K562 (cell line): ENCODE results near the gene MICOS13. TPM values are rescaled to one million over a fixed set of nuclear protein-coding genes. Genes with fewer than 3 reads are reported as not detected.

Experiments
- ATAC-seq: fragments of 200-7000 bp; cut with Tn5 transposase; 3 replicates; pipeline ENCODE4 v1.9.1; 2020; ENCODE audit warnings: moderate library complexity
- BruUV-seq: library from RNA; stranded (reverse); fragments of 400-500 nt; replicated peaks from 2 replicates; lab custom pipeline; 2021; lab: Mats Ljungman, UMichigan
- CTCF ChIA-PET: fragments of 300-600 bp; formaldehyde crosslinking; extraction: SDS; loops from one replicate; lab custom pipeline; 2021; ENCODE audit warnings: low intra/inter-chr PET ratio; lab: Yijun Ruan, JAX
- POLR2A ChIA-PET: fragments of 300-600, 350-650 bp; sonication (Branson Sonifier 250); formaldehyde crosslinking; extraction: SDS; loops from one replicate; lab custom pipeline; 2021; ENCODE audit warnings: antibody characterized with exemption, inconsistent platforms; lab: Yijun Ruan, JAX
- DNase-seq, 4 experiments: peaks; one replicate each; pipeline versions ENCODE4 v3.0.0 to v3.0.0-alpha.2; 2011 to 2018; ENCODE audit warnings: low spot score in 3 of 4, mixed read lengths in 3 of 4; ENCODE audit errors: extremely low read depth in 1 of 4
- FAIRE-seq: peaks from 2 replicates; lab custom pipeline; 2011; peaks lifted over from hg19 to GRCh38; lab: Jason Lieb, UNC
- H2AFZ ChIP-seq: 2 replicates; pipeline ENCODE4 v1.6.0; 2011; ENCODE audit warnings: low read depth, low read length, control low read depth, inconsistent platforms
- H3K27ac ChIP-seq: fragments of 200-600 bp; 3 replicates; pipeline ENCODE4 v1.8.0; 2011; ENCODE audit warnings: low read depth, mild to moderate bottlenecking, control low read depth, inconsistent platforms, low read length, moderate library complexity, mixed read lengths; ENCODE audit errors: extremely low read depth
- H3K27me3 ChIP-seq, 2 experiments: fragments of 300-600 bp in 1 of 2; 2 replicates in 1 of 2; 3 replicates in 1 of 2; pipeline versions ENCODE4 v1.6.0 to v1.8.0; 2011; ENCODE audit warnings: inconsistent platforms in 2 of 2, low read length in 2 of 2, mild to moderate bottlenecking in 1 of 2, mixed read lengths in 1 of 2, moderate library complexity in 1 of 2; ENCODE audit not compliant: control insufficient read depth in 2 of 2, insufficient read depth in 2 of 2
- H3K36me3 ChIP-seq: fragments of 300-600 bp; 3 replicates; pipeline ENCODE4 v1.8.0; 2011; ENCODE audit warnings: mild to moderate bottlenecking, low read length, inconsistent platforms; ENCODE audit not compliant: control insufficient read depth, insufficient read depth
- H3K4me1 ChIP-seq, 2 experiments: fragments of 200-600 bp in 1 of 2; replicated peaks in 1 of 2; 2 replicates in 1 of 2; 3 replicates in 1 of 2; pipeline versions ENCODE4 v1.5.1 to v1.8.0; 2011; ENCODE audit warnings: inconsistent platforms in 2 of 2, low read length in 2 of 2, mild to moderate bottlenecking in 1 of 2, mixed read lengths in 1 of 2, moderate library complexity in 1 of 2; ENCODE audit not compliant: control insufficient read depth in 2 of 2, insufficient read depth in 2 of 2
- H3K4me2 ChIP-seq: 2 replicates; pipeline ENCODE4 v1.6.1; 2011; ENCODE audit warnings: low read length, control low read depth, inconsistent platforms, mixed read lengths; ENCODE audit not compliant: insufficient read depth
- H3K4me3 ChIP-seq: fragments of 200-600 bp; sonication (generic), shearing (Covaris generic); 2 replicates; pipeline ENCODE4 v1.5.1; 2016; ENCODE audit warnings: control low read depth, inconsistent platforms
- H3K79me2 ChIP-seq: fragments of 200-600 bp; 3 replicates; pipeline ENCODE4 v1.8.0; 2011; ENCODE audit warnings: low read length, inconsistent platforms; ENCODE audit not compliant: control insufficient read depth, insufficient read depth
- H3K9ac ChIP-seq, 2 experiments: 2 replicates each; pipeline versions ENCODE4 v1.6.0 to v1.6.1; 2011; ENCODE audit warnings: low read depth in 2 of 2, low read length in 2 of 2, control low read depth in 1 of 2, inconsistent platforms in 1 of 2, mild to moderate bottlenecking in 1 of 2, mixed read lengths in 1 of 2; ENCODE audit not compliant: insufficient read depth in 1 of 2
- H3K9me1 ChIP-seq: one replicate; pipeline ENCODE4 v1.6.0; 2011; ENCODE audit warnings: inconsistent platforms, mild to moderate bottlenecking, low read length, moderate library complexity; ENCODE audit not compliant: control insufficient read depth, insufficient read depth
- H3K9me3 ChIP-seq: replicated peaks from 2 replicates; pipeline ENCODE4 v1.5.1; 2011; ENCODE audit warnings: low read depth, low read length, inconsistent platforms; ENCODE audit not compliant: control insufficient read depth, insufficient read depth
- H4K20me1 ChIP-seq: replicated peaks from 2 replicates; pipeline ENCODE4 v1.6.1; 2011; ENCODE audit warnings: low read length, inconsistent platforms, mixed read lengths; ENCODE audit not compliant: control insufficient read depth, insufficient read depth
- POLR2G ChIP-seq: fragments of 200-400 bp; formaldehyde crosslinking; IDR thresholded peaks from 2 replicates; pipeline ENCODE4 v1.6.1; 2017; ENCODE audit warnings: low read depth, mild to moderate bottlenecking, antibody characterized with exemption, low read length, moderate library complexity
- WGBS: fragments of 100-300 bp; shearing (Covaris generic); methylation state at CpG from one replicate; pipeline ENCODE4 v1.1.6; 2016; ENCODE audit warnings: low coverage, mixed read lengths; ENCODE audit not compliant: insufficient coverage; ENCODE audit errors: missing lambda C conversion rate; 5-methylcytosine and 5-hydroxymethylcytosine counted together
- in situ Hi-C: fragments of 300-500 bp; cut with MboI; formaldehyde crosslinking; loops from 4 replicates; pipeline ENCODE4 v1.15.0; 2018; ENCODE audit warnings: inconsistent platforms, mixed read lengths
- intact Hi-C: fragments of 100-400 bp; cut with micrococcal nuclease; formaldehyde crosslinking; loops from 2 replicates; pipeline ENCODE4 v1.14.2; 2022
- polyA plus RNA-seq, 8 experiments: library from polyadenylated mRNA; depleted of rRNA in 4 of 8; stranded (reverse) in 5 of 8; unstranded in 3 of 8; fragments of >200 nt; fragmentation: Nextera tagmentation in 2 of 8; fragmentation: Illumina TruSeq in 1 of 8; extraction: Ambion mirVana in 2 of 8; extraction: Trizol in 1 of 8; gene quantifications; 2 replicates each; pipeline versions ENCODE4 v1.2.1 to v1.2.3, GENCODE V29; 2011 to 2014; ENCODE audit warnings: inconsistent platforms in 1 of 8, missing spikeins in 1 of 8
- total RNA-seq, 7 experiments: library from RNA; depleted of rRNA in 6 of 7; stranded (reverse); fragments of >200 nt in 6 of 7; fragmentation: Illumina TruSeq in 2 of 7; extraction: Trizol in 2 of 7; gene quantifications; 2 replicates each; pipeline versions ENCODE4 v1.2.1 to v1.2.3, GENCODE V29; 2011 to 2021; ENCODE audit warnings: low replicate concordance in 1 of 7
- TF ChIP-seq, protein P1 (sequence below), 3 experiments: fragments of 200-800 bp in 1 of 3; fragments of 250-450 bp in 1 of 3; fragments of 450-650 bp in 1 of 3; sonication (Bioruptor Pico) in 1 of 3; sonication (Bioruptor generic) in 1 of 3; formaldehyde crosslinking in 1 of 3; IDR thresholded peaks; 2 replicates each; pipeline versions ENCODE4 v1.6.1 to v1.8.0; 2016 to 2022; ENCODE audit warnings: mild to moderate bottlenecking in 2 of 3, missing genetic modification characterization in 2 of 3, missing compliant biosample characterization in 1 of 3, moderate library complexity in 1 of 3

Gene MICOS13
- total and polyA plus RNA-seq, 9 of the 15 experiments (the other 6 are each of a cell fraction or from before 2014, with no cell fraction given), result 15.5 to 220 (median 49.4) TPM

DNA sequence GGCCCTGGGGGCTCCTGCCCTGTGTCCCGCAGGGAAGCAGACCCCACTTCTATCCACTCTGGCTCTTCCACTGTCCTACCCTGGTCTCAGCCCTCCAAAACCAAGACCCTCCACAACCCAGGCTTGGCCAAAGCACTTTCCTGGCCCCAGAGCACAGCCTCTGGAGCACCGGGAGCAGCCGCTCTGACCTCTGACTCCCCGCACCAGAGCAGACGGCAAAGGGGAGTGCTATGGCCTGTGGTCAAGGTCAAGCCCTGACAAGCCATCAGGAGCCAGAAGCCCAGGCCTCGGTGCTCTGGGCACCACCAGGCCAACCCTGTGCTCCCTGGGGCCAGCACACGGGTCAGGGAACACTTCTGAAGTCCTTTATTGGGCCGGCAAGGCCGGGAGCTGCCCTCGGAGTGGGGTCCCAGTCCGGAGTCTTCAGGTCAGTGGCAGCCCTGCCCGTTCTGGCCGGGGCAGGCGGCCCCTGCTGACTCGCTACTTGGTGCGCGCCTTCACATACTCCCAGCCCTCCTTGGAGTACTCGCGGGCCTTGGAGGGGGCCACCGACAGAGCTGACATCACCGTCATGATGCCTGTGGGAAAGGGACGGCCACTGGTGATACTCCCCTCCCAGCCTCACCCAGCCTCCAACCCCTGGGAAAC lies 2.1 kb downstream of the MICOS13 start:
- no peak for ATAC-seq
- peaks cover 12% of the 10 kb centered on the region for H3K79me2 ChIP-seq
- TF ChIP-seq, protein P1, sequence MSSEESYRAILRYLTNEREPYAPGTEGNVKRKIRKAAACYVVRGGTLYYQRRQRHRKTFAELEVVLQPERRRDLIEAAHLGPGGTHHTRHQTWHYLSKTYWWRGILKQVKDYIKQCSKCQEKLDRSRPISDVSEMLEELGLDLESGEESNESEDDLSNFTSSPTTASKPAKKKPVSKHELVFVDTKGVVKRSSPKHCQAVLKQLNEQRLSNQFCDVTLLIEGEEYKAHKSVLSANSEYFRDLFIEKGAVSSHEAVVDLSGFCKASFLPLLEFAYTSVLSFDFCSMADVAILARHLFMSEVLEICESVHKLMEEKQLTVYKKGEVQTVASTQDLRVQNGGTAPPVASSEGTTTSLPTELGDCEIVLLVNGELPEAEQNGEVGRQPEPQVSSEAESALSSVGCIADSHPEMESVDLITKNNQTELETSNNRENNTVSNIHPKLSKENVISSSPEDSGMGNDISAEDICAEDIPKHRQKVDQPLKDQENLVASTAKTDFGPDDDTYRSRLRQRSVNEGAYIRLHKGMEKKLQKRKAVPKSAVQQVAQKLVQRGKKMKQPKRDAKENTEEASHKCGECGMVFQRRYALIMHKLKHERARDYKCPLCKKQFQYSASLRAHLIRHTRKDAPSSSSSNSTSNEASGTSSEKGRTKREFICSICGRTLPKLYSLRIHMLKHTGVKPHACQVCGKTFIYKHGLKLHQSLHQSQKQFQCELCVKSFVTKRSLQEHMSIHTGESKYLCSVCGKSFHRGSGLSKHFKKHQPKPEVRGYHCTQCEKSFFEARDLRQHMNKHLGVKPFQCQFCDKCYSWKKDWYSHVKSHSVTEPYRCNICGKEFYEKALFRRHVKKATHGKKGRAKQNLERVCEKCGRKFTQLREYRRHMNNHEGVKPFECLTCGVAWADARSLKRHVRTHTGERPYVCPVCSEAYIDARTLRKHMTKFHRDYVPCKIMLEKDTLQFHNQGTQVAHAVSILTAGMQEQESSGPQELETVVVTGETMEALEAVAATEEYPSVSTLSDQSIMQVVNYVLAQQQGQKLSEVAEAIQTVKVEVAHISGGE (CRISPR knock-in tag; IDR thresholded peaks at IDR 0.05), result no peak
- peak; percentile 46; the same call in 1 of the 2 replicates for TF ChIP-seq POLR2G
- TF ChIP-seq, all 486 proteins: peak for 1
- Histone ChIP-seq H3K9ac (peak overlapping the region in 1 of 2 experiments; percentile 50; a peak in 1 of 4 replicates), H2AFZ (no peak overlapping the region), H3K4me2 (no peak overlapping the region), H3K9me3 (no peaks in the 10 kb centered on the region), H3K36me3 (peaks cover 17% of the 10 kb centered on the region; the same call in 2 of the 3 replicates), H3K9me1 (no peaks in the 10 kb centered on the region), H4K20me1 (peaks cover 6% of the 10 kb centered on the region; the same call in 1 of the 2 replicates), H3K27ac (no peak overlapping the region), H3K4me1 (peaks cover 28 to 67% of the 10 kb centered on the region in 2 experiments), H3K4me3 (no peak overlapping the region), H3K27me3 (no peaks in the 10 kb centered on the region)
- intact Hi-C loops, result no loop called here
- WGBS, result 90% methylated on average over 21 of the region's 22 CpGs
- no peak for DNase-seq
- CTCF ChIA-PET, result no interaction called here
- no TSS peak for BruUV-seq
- in situ Hi-C loops, result no loop called here
- FAIRE-seq, result no peak
- POLR2A ChIA-PET, result interaction anchor here (1.0 kb wide), 1 partner anchor 12 kb away, joined by 4 read pairs; no protein-coding TSS in a partner anchor
